Suprapubic skin (tissue), 3 donors: Measurements from ENCODE around the gene BMP10.

Experiments used
- EP300 ChIP-seq: sonication (generic); formaldehyde crosslinking; IDR thresholded peaks from one replicate; pipeline ENCODE4 v1.6.1; 2017; ENCODE audit warnings: antibody characterized with exemption
- POLR2A ChIP-seq, 2 donors: fragments of 450-650 bp; IDR thresholded peaks; one replicate each; pipeline ENCODE4 v1.6.1; 2017; ENCODE audit warnings: antibody characterized with exemption in 2 of 2, mild to moderate bottlenecking in 2 of 2, moderate library complexity in 2 of 2
- TF ChIP-seq, protein P1 (sequence below), 2 donors: fragments of 200-600 bp in 1 of 2; fragments of 450-650 bp in 1 of 2; sonication (generic) in 1 of 2; IDR thresholded peaks; one replicate each; pipeline ENCODE4 v1.5.1; 2016 to 2019; ENCODE audit warnings: antibody characterized with exemption in 2 of 2, mild to moderate bottlenecking in 1 of 2, moderate library complexity in 1 of 2

- TF ChIP-seq POLR2A (IDR thresholded peaks at IDR 0.05) (no peak), EP300 (no peak)
- TF ChIP-seq, protein P1, sequence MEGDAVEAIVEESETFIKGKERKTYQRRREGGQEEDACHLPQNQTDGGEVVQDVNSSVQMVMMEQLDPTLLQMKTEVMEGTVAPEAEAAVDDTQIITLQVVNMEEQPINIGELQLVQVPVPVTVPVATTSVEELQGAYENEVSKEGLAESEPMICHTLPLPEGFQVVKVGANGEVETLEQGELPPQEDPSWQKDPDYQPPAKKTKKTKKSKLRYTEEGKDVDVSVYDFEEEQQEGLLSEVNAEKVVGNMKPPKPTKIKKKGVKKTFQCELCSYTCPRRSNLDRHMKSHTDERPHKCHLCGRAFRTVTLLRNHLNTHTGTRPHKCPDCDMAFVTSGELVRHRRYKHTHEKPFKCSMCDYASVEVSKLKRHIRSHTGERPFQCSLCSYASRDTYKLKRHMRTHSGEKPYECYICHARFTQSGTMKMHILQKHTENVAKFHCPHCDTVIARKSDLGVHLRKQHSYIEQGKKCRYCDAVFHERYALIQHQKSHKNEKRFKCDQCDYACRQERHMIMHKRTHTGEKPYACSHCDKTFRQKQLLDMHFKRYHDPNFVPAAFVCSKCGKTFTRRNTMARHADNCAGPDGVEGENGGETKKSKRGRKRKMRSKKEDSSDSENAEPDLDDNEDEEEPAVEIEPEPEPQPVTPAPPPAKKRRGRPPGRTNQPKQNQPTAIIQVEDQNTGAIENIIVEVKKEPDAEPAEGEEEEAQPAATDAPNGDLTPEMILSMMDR (IDR thresholded peaks at IDR 0.05) = no peak
These were observed 36.7 kb upstream of the BMP10 start for GRCh38 chr2:68907920-68908253.
